HT-29 (cell line): ENCODE data around the gene EXOC6B. TPM values are rescaled to one million over a fixed set of nuclear protein-coding genes. Genes with fewer than 3 reads are reported as not detected.
A peak's percentile ranks its signal among the peaks of the same experiment; 100 is the strongest.

Source experiments
- small RNA-seq: library from RNA; depleted of rRNA; stranded (forward); fragments of <200 nt; gene quantifications from one replicate; pipeline ENCODE3, GENCODE V24; 2014
- total RNA-seq: library from RNA; depleted of rRNA; stranded (reverse); fragments of >200 nt; shearing (Covaris generic); gene quantifications from 2 replicates; pipeline ENCODE4 v1.2.3, GENCODE V29; 2014; rRNA removed

Gene EXOC6B
- total RNA-seq, 1 experiment from 2014 or later, result 6.3 TPM

Small RNAs within 50 kb of the gene (small RNA-seq; reads per million reads assigned to genes)
- not detected for gene RF00592
- gene RNU2-39P, result 0.93 reads per million, percentile 30 among the genes with 10 or more reads in this experiment

Other genes with a start within 250 kb of the EXOC6B start
- 77.8 and 86.8 TPM in 2 replicates for gene SPR, start 61.4 kb upstream of the EXOC6B start, total RNA-seq
- 0.23 and 1.0 TPM in 2 replicates for gene EMX1, start 91.5 kb upstream of the EXOC6B start, total RNA-seq
- 48.3 and 49.4 TPM in 2 replicates for gene SFXN5, start 245.7 kb upstream of the EXOC6B start, total RNA-seq